A549 (cell line): Measurements from ENCODE around the gene AP3D1.

ENCODE experiments used
- EP300 ChIP-seq, 2 experiments: fragments of >200 bp; sonication (Bioruptor Twin); formaldehyde crosslinking; IDR thresholded peaks; 2 replicates in 1 of 2; 3 replicates in 1 of 2; pipeline ENCODE4 v1.6.1; 2016 to 2017
- ESRRA ChIP-seq: fragments of 150-350 bp; IDR thresholded peaks from 2 replicates; pipeline ENCODE4 v1.6.1; 2014; ENCODE audit warnings: mild to moderate bottlenecking, low read length, borderline replicate concordance
- POLR2A ChIP-seq: IDR thresholded peaks from 2 replicates; pipeline ENCODE4 v1.6.1; 2012; ENCODE audit warnings: mild to moderate bottlenecking, low read length
- TF ChIP-seq, protein P1 (sequence below): fragments of >200 bp; sonication (Bioruptor Twin); formaldehyde crosslinking; IDR thresholded peaks from 3 replicates; pipeline ENCODE4 v1.5.1; 2016
- TF ChIP-seq, protein P2 (sequence below): IDR thresholded peaks from 2 replicates; pipeline ENCODE4 v1.6.1; 2012
- TF ChIP-seq, protein P3 (sequence below): fragments of 150-350 bp; IDR thresholded peaks from 2 replicates; pipeline ENCODE4 v1.6.1; 2014; ENCODE audit warnings: low read depth, mild to moderate bottlenecking, low read length

GRCh38 chr19:2051773-2052704 is 99.3 kb downstream of the AP3D1 start:
- TF ChIP-seq EP300 (IDR thresholded peaks at IDR 0.05), result no peak
- TF ChIP-seq POLR2A, result no peak
- TF ChIP-seq, protein P1, sequence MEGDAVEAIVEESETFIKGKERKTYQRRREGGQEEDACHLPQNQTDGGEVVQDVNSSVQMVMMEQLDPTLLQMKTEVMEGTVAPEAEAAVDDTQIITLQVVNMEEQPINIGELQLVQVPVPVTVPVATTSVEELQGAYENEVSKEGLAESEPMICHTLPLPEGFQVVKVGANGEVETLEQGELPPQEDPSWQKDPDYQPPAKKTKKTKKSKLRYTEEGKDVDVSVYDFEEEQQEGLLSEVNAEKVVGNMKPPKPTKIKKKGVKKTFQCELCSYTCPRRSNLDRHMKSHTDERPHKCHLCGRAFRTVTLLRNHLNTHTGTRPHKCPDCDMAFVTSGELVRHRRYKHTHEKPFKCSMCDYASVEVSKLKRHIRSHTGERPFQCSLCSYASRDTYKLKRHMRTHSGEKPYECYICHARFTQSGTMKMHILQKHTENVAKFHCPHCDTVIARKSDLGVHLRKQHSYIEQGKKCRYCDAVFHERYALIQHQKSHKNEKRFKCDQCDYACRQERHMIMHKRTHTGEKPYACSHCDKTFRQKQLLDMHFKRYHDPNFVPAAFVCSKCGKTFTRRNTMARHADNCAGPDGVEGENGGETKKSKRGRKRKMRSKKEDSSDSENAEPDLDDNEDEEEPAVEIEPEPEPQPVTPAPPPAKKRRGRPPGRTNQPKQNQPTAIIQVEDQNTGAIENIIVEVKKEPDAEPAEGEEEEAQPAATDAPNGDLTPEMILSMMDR, result no peak
- TF ChIP-seq, protein P2, sequence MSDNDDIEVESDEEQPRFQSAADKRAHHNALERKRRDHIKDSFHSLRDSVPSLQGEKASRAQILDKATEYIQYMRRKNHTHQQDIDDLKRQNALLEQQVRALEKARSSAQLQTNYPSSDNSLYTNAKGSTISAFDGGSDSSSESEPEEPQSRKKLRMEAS, result no peak
- no peak for TF ChIP-seq ESRRA
- TF ChIP-seq, protein P3, sequence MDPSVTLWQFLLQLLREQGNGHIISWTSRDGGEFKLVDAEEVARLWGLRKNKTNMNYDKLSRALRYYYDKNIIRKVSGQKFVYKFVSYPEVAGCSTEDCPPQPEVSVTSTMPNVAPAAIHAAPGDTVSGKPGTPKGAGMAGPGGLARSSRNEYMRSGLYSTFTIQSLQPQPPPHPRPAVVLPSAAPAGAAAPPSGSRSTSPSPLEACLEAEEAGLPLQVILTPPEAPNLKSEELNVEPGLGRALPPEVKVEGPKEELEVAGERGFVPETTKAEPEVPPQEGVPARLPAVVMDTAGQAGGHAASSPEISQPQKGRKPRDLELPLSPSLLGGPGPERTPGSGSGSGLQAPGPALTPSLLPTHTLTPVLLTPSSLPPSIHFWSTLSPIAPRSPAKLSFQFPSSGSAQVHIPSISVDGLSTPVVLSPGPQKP, result no peak
